Cerebellar nuclear complex (tissue), 1 donor: ENCODE measurements around the gene METTL26.

ENCODE experiments used
- DNase-seq, 2 experiments: peaks; one replicate each; lab custom pipeline; 2025; lab: John Stamatoyannopoulos, UW

METTL26 gene

DNA sequence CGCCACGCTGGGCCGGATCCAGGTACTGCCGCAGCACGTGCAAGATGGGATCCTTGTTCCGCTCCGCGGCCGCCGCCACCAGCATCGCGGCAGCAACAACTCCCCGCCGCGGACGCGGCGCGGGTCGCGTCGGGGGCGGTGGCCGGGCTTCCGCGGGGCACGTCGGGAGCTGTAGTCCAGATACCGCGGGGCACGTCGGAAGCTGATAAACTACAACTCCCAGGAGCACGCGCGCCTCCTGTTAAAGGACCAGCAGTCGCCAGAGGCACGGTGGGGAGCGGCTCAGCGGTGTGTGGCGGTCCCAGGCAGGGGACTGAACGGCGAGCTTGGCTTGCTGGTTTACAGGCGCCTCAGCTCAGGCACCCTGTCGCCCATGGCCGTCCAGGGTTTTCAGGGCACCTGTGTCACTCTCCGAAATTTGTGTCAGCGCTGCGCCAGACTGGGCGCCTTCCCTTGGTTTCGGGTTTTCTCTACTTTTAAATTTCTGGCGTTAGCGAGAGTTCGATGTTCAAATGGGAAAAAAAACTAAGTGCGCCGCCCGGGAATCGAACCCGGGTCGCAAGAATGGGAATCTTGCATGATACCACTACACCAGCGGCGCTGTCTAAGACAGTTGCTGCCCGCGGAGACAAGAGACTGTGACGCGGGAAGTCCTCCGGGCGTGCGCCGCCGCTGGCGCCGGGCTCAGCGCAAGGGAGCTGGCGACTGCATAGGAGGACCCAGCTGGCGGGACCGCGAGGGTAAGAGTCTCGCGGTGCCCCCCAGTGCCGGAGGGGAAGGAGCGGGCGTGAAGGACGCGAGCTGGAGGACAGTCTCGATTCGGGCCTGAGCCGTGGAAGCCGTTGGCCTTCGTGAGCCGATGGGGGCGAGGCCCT is at the start of gene METTL26:
TSS of gene METTL26 (minus strand) at position 100 of the 875 bp plus-strand sequence. CDS start at position 85, 15 bp downstream.
- peak; percentile 63 to 89 for DNase-seq

DNA sequence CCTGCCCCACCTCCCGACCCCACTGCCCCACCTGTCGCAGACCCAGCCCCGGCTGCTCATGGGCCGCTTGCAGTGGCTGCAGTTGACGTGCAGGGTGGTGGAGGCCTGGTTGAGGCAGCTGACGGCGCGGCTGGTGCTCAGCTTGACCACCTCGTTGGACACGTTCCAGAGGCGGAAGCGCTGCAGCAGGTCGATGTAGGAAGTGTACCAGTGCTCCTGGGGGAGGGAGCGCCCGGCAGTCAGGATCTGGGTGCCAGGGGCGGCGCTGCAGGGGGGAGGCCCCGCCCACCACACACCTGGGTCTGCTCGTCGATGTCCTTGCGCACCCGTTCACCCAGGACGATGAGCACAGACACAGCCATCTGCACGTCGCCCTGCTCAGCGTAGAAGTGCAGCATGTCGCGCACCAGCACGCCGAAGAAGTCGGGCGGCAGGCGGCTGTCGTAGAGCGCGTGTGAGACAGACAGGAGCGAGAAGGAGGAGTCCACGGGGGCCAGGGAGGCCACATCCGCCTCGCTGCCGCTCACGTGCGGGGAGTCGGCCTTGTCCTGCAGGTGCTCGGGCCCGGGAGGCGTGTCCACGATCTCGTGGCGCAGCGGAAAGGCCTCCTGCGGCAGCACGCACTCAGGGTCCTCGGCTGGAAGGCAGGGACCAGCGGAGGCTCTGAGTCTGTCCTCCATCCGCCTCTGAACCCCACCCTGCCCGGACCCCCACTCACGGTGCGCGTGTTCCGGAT is 49.0 kb upstream of the METTL26 start:
- no peak for DNase-seq

- DNase-seq = peak; percentile 37 to 70
Measured at GRCh38 chr16:684071-684794, 48.1 kb upstream of the METTL26 start, which contains the start of gene JMJD8. TSS of gene JMJD8 (minus strand) at chr16:684334. CDS start at chr16:684319, 15 bp downstream.

GRCh38 chr16:683396-684070 is 47.4 kb upstream of the METTL26 start:
- DNase-seq = no peak

DNA sequence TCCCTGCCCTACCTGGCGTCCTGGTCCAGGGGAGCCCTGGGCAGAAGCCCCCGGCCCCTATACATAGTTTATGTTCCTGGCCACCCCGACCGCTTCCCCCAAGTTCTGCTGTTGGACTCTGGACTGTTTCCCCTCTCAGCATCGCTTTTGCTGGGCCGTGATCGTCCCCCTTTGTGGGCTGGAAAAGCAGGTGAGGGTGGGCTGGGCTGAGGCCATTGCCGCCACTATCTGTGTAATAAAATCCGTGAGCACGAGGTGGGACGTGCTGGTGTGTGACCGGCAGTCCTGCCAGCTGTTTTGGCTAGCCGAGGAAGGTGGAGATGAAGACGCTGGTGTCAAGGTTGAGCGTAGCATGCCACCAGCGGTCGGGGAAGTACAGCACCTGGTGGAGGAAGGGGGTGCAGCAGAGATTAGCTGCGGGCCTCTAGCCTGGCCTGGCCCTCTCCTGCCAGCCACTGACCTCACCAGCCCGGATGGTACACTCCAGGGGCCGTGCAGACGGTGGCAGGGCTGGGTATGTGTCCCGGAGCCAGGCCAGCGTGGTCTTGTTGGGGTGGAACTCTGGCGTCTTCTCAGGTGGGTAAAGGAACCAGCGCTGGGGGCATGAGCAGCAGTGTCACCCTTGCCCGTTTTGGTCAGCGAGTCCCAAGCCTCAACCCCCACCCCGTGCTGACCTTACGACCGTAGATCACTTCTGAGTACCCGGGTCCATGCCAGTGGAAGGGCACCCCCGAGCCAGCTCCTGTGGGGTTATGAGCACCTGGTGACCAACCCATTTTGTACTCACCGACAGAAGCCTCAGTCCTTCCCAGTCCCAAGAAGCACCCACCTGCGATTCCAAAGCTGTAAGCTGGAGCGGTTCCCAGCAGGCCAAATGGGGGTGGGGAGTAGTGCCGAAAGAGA is 46.6 kb upstream of the METTL26 start:
- DNase-seq = no peak

- DNase-seq = no peak
Measured at GRCh38 chr16:681746-682427, 45.8 kb upstream of the METTL26 start.

DNA sequence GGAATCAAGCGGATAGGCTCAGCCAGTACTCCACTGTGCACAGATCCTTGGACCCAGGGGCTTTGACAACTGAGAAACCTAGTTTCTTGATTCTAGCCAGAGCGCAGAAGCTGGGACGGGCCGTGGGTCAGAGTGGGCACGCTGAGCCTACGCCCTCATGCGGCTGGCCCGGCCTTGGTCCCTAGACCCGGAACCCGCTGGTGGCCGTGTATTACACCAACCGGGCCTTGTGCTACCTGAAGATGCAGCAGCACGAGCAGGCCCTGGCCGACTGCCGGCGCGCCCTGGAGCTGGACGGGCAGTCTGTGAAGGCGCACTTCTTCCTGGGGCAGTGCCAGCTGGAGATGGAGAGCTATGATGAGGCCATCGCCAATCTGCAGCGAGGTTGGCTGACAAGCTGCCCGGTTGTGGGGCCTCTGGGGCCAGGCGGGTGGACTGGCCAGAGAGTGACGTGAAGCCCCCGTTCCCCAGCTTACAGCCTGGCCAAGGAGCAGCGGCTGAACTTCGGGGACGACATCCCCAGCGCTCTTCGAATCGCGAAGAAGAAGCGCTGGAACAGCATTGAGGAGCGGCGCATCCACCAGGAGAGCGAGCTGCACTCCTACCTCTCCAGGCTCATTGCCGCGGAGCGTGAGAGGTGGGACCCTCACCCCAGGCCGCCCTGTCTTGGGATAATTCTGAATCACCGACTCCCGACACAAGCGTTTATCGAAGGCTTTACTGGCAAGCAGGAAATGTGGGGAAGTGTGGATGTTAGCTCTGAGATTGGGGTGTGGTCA is 45.1 kb upstream of the METTL26 start:
- DNase-seq = no peak

GRCh38 chr16:680625-680945 is 44.5 kb upstream of the METTL26 start:
- DNase-seq = no peak

DNA sequence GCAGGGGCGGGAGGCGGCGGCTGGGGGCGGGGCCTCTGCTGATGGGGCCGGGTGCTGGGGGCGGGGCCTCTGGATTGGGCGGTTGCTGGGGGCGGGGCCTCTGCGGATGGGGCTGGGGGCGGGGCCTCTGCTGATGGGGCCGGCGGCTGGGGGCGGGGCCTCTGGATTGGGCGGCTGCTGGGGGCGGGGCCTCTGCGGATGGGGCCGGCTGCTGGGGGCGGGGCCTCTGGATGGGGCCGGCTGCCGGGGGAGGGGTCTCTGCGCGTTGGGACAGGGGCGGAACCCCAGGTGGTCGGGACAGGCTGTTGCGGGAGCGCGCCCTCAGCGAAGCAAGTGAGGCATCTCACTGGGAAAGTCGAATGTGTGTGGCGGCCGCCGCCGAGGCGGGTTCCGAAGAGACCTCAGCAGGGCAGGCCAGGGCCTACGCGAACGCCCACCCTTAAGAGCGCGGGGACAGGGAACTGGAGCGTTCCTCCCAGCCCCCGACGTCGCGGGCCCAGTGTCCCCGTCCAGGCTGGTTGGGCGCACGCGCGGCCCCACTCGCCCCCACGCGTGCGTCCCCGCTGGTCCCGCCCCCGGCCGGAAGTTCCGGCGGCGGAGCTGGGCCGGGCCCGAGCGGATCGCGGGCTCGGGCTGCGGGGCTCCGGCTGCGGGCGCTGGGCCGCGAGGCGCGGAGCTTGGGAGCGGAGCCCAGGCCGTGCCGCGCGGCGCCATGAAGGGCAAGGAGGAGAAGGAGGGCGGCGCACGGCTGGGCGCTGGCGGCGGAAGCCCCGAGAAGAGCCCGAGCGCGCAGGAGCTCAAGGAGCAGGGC is 43.9 kb upstream of the METTL26 start, which contains the start of gene STUB1:
TSS of gene STUB1 (plus strand) at position 597 of the 811 bp plus-strand sequence. CDS start at position 713, 116 bp downstream.
- DNase-seq = no peak

GRCh38 chr16:678858-679813 is 43.0 kb upstream of the METTL26 start:
- DNase-seq = no peak

DNA sequence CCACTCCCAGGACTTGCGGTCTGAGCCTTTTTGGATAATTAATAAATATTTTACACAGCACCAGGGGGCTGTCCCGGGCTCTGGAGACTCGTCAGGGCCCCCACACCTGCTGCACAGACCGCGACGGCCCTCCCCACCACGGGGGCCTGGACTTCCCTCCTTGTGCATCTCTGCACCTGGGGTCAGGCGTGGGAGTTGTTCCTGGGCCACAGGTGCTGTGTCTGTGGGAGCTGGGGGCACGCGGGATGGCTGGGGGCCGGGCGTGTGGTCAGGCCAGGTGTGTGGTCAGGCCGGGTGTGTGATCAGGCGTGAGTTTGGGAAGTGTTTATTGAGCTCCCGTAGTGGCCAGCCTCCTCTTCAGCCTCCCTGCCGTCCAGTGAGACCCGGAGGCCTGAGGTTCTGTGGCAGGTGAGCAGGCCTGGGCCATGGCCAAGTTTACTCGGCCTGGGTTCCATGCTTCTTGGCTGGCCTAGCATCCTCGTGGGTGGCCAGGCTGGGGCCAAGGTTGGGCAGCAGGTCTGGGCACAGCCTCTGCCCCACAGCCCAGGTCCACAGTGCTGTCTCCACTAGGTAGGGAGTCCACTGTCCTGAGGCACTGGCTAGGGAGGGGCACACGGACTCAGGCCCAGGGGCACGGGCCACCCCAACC is 42.2 kb upstream of the METTL26 start:
- DNase-seq = no peak

- no peak for DNase-seq
Measured at GRCh38 chr16:677316-678190, 41.4 kb upstream of the METTL26 start.

- DNase-seq = no peak
Measured at GRCh38 chr16:676913-677312, 40.8 kb upstream of the METTL26 start.

DNA sequence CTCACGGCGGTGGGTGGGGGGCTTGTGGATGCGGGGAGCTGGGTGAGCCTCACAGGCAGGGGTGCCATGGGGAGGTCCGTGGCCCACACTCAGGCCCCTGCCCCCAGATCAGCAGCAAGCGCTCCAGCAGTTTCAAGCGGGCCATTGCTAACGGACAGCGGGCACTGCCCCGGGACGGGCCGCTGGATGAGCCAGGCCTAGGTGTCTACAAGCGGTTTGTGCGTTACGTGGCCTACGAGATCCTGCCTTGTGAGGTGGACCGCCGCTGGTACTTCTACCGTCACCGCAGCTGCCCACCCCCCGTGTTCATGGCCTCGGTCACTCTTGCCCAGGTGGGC is 40.4 kb upstream of the METTL26 start:
- DNase-seq = no peak

DNA sequence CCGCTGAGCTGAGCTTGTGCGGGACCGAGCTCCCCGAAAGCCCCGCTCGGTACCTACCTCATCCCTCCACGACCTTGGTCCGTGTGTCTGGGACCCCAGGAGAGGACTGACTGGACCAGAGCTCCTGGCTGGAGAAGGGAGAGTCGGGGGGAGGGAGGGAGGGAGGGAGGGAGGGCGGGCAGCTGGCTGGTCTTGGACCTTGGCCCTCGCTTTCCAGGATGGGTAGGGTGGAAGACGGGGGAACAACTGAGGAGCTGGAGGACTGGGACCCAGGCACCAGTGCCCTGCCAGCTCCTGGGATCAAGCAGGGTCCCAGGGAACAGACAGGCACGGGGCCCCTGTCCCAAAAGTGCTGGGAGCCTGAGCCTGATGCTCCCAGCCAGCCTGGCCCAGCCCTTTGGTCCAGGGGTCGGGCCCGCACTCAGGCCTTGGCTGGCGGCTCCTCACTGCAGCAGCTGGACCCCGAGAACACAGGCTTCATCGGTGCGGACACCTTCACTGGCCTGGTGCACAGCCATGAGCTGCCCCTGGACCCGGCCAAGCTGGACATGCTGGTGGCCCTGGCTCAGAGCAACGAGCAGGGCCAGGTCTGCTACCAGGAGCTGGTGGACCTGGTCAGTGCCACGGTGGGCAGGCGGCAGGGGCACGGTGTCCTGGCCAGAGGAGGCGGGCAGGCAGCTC is 39.9 kb upstream of the METTL26 start:
- no peak for DNase-seq
